Thoracic aorta (tissue), 2 donors: ENCODE data around the gene PARN. TPM values are rescaled to one million over a fixed set of nuclear protein-coding genes. Genes with fewer than 3 reads are reported as not detected.

Experiments
- ATAC-seq: fragments of 150-250 bp; one replicate; pipeline ENCODE4 v1.8.0; 2017; ENCODE audit warnings: low read depth; ENCODE audit not compliant: insufficient number of reproducible peaks, low FRiP score
- DNase-seq: peaks from one replicate; pipeline ENCODE4 v3.0.0-alpha.2; 2020; ENCODE audit warnings: low spot score
- H3K27ac ChIP-seq, 2 donors: fragments of 200-600 bp; sonication (generic); 1 replicate in 1 of 2; 2 replicates in 1 of 2; pipeline ENCODE4 v1.5.1; 2016; ENCODE audit warnings: mild to moderate bottlenecking in 2 of 2, moderate library complexity in 2 of 2
- H3K27me3 ChIP-seq: fragments of 200-600 bp; sonication (generic); replicated peaks from 2 replicates; pipeline ENCODE4 v1.6.0; 2016; ENCODE audit warnings: mild to moderate bottlenecking; ENCODE audit not compliant: insufficient read depth
- H3K36me3 ChIP-seq: fragments of 200-600 bp; sonication (generic); one replicate; pipeline ENCODE4 v1.5.1; 2016
- H3K4me1 ChIP-seq, 2 donors: fragments of 200-600 bp; sonication (generic); 1 replicate in 1 of 2; 2 replicates in 1 of 2; pipeline versions ENCODE4 v1.5.1 to v1.6.0; 2016; ENCODE audit warnings: low read depth in 2 of 2, mild to moderate bottlenecking in 1 of 2; ENCODE audit not compliant: control insufficient read depth in 1 of 2
- H3K4me3 ChIP-seq: fragments of 200-600 bp; sonication (generic); 2 replicates; pipeline ENCODE4 v1.5.1; 2016; ENCODE audit warnings: mild to moderate bottlenecking
- H3K9me3 ChIP-seq: fragments of 200-600 bp; sonication (generic); 2 replicates; pipeline ENCODE4 v1.5.1; 2016
- total RNA-seq, 2 donors: library from RNA; depleted of rRNA; stranded (reverse); fragments of >200 nt; gene quantifications; one replicate each; pipeline versions ENCODE4 v1.1.0 to v1.2.3, GENCODE V29; 2016
- TF ChIP-seq, protein P1 (sequence below): fragments of 200-600 bp; sonication (generic); IDR thresholded peaks from one replicate; pipeline ENCODE4 v1.5.1; 2019; ENCODE audit warnings: antibody characterized with exemption

The PARN gene
- total RNA-seq, 2 donors from 2014 or later: 51.0 to 66.7 TPM

- no peak for DNase-seq
These were observed 169.3 kb downstream of the PARN start for GRCh38 chr16:14460726-14461125.

DNA sequence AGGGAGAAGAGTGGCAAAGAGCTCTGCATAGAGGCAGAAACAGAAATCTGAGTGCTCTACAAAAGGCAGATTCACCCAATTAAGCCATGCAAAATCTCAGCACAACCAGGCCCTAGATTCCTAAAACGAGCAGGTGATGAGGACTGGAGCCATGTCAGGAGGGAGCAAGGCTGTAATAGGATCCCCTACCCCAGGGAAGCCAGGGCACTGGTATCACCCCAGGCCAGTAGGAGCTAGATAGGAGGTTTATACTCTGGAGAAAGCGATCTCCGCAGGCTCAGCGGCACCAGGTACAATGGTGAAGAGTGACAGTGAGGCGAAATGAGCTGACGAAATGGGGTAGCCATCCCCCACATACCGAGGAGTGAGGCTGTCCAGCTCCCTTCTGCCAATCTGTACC lies 171.5 kb downstream of the PARN start:
- Histone ChIP-seq H3K4me3 (no peak overlapping the region), H3K27me3 (no peaks in the 10 kb centered on the region), H3K9me3 (no peaks in the 10 kb centered on the region), H3K36me3 (no peaks in the 10 kb centered on the region), H3K27ac (no peak overlapping the region), H3K4me1 (no peaks in the 10 kb centered on the region)
- TF ChIP-seq, protein P1, sequence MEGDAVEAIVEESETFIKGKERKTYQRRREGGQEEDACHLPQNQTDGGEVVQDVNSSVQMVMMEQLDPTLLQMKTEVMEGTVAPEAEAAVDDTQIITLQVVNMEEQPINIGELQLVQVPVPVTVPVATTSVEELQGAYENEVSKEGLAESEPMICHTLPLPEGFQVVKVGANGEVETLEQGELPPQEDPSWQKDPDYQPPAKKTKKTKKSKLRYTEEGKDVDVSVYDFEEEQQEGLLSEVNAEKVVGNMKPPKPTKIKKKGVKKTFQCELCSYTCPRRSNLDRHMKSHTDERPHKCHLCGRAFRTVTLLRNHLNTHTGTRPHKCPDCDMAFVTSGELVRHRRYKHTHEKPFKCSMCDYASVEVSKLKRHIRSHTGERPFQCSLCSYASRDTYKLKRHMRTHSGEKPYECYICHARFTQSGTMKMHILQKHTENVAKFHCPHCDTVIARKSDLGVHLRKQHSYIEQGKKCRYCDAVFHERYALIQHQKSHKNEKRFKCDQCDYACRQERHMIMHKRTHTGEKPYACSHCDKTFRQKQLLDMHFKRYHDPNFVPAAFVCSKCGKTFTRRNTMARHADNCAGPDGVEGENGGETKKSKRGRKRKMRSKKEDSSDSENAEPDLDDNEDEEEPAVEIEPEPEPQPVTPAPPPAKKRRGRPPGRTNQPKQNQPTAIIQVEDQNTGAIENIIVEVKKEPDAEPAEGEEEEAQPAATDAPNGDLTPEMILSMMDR: no peak
- ATAC-seq (no peak), DNase-seq (no peak)

More at GRCh38 chr16:14460726-14461125, 169.3 kb downstream of the PARN start:
- no peak overlapping the region for H3K4me3 ChIP-seq
- H3K36me3 ChIP-seq: no peaks in the 10 kb centered on the region
- H3K4me1 ChIP-seq: no peaks in the 10 kb centered on the region
- H3K27ac ChIP-seq: no peak overlapping the region
- ATAC-seq: no peak
- TF ChIP-seq, protein P1: no peak
- H3K9me3 ChIP-seq: peaks cover 6% of the 10 kb centered on the region
- no peaks in the 10 kb centered on the region for H3K27me3 ChIP-seq

DNA sequence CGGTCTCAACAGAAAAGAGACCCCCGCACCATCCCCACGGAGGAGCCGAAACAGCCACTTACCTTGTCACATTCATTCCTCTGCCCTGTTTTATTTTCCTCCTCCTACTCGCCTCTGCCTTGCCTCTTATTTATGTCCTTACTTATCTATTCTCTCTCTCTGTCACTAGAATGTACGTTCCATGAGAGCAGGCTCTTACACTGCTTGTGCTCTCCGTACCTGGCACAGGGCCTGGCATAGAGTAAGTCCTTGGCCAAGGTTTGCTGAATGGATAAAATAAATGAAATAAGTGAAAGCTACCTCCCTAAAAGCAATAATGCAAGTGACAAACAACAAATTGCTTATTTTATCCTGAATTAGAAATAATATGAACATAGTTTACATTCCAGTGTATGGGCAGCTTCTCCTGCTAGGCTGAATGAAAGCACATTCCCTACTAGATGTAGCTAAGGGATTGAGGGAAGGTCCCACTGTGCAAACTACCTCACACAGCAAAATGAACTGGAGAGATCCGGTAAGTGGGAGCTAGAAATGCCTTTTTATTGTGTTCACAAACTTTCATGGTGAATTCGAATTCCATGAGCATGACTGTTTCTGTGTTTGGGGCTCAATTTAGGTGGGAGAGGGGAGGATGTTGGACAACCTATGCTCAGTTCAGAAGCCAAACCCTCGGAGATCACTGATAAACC lies 173.1 kb downstream of the PARN start:
- TF ChIP-seq, protein P1: no peak
- DNase-seq (no peak), ATAC-seq (no peak)
- H3K36me3 ChIP-seq: no peaks in the 10 kb centered on the region
- no peak overlapping the region for H3K4me3 ChIP-seq
- H3K4me1 ChIP-seq: no peaks in the 10 kb centered on the region
- H3K27me3 ChIP-seq: no peaks in the 10 kb centered on the region
- H3K27ac ChIP-seq: no peak overlapping the region
- no peaks in the 10 kb centered on the region for H3K9me3 ChIP-seq

GRCh38 chr16:14455573-14455972 lies 174.5 kb downstream of the PARN start:
- DNase-seq (no peak), ATAC-seq (no peak)
- no peak overlapping the region for H3K4me3 ChIP-seq
- H3K27me3 ChIP-seq: no peaks in the 10 kb centered on the region
- H3K27ac ChIP-seq: no peak overlapping the region
- no peaks in the 10 kb centered on the region for H3K4me1 ChIP-seq
- no peaks in the 10 kb centered on the region for H3K9me3 ChIP-seq
- TF ChIP-seq, protein P1: no peak
- no peaks in the 10 kb centered on the region for H3K36me3 ChIP-seq

GRCh38 chr16:14454391-14454790 lies 175.7 kb downstream of the PARN start:
- no peak for DNase-seq
- Histone ChIP-seq H3K27ac (no peak overlapping the region), H3K36me3 (no peaks in the 10 kb centered on the region), H3K4me3 (no peak overlapping the region), H3K4me1 (no peaks in the 10 kb centered on the region), H3K27me3 (no peaks in the 10 kb centered on the region), H3K9me3 (no peaks in the 10 kb centered on the region)
- no peak for ATAC-seq
- TF ChIP-seq, protein P1: no peak
